Measurements from ENCODE around the gene NCAN.

NCAN gene

GRCh38 chr19:19223060-19223459 lies 11.3 kb downstream of the NCAN start:
- DNase-seq (ENCODE audit: low spot score), result no peak
- TF ChIP-seq CTCF (IDR thresholded peaks at IDR 0.05; ENCODE audit: extremely low read depth, missing control alignments), result no peak

- DNase-seq (ENCODE audit: low spot score), result no peak
- no peak for TF ChIP-seq CTCF (IDR thresholded peaks at IDR 0.05; ENCODE audit: extremely low read depth, missing control alignments)
These were observed 11.9 kb downstream of the NCAN start for GRCh38 chr19:19223636-19224035.

- no peak for TF ChIP-seq CTCF (IDR thresholded peaks at IDR 0.05; ENCODE audit: extremely low read depth, missing control alignments)
- no peak for DNase-seq (ENCODE audit: low spot score)
These were observed 12.5 kb downstream of the NCAN start for GRCh38 chr19:19224150-19224851.

- TF ChIP-seq CTCF (IDR thresholded peaks at IDR 0.05; ENCODE audit: extremely low read depth, missing control alignments), result peak; percentile 78
- DNase-seq (ENCODE audit: low spot score), result peak; percentile 93
These were observed 13.2 kb downstream of the NCAN start for GRCh38 chr19:19224852-19225494.

GRCh38 chr19:19226204-19226603 lies 14.4 kb downstream of the NCAN start:
- DNase-seq (ENCODE audit: low spot score), result no peak
- TF ChIP-seq CTCF (IDR thresholded peaks at IDR 0.05; ENCODE audit: extremely low read depth, missing control alignments), result no peak

GRCh38 chr19:19226663-19227062 lies 14.9 kb downstream of the NCAN start:
- no peak for DNase-seq (ENCODE audit: low spot score)
- TF ChIP-seq CTCF (IDR thresholded peaks at IDR 0.05; ENCODE audit: extremely low read depth, missing control alignments), result no peak

GRCh38 chr19:19227217-19227616 lies 15.5 kb downstream of the NCAN start:
- TF ChIP-seq CTCF (IDR thresholded peaks at IDR 0.05; ENCODE audit: extremely low read depth, missing control alignments), result no peak
- DNase-seq (ENCODE audit: low spot score), result no peak
